HepG2 (cell line): ENCODE measurements around the gene RPS19BP1.

Experiments
- KDM1A ChIP-seq: IDR thresholded peaks from 2 replicates; pipeline ENCODE4 v1.6.1; 2016; ENCODE audit warnings: missing compliant biosample characterization
- TAF1 ChIP-seq: sonication (generic); formaldehyde crosslinking; IDR thresholded peaks from 2 replicates; pipeline ENCODE4 v1.4.0; 2020; ENCODE audit warnings: missing genetic modification reagents

GRCh38 chr22:39530116-39530515, 2.4 kb downstream of the RPS19BP1 start:
- no peak for TF ChIP-seq TAF1
- TF ChIP-seq KDM1A, result no peak
